Measurements from ENCODE around the gene SLC35F1.
"Not testable (repeated sequence)": the region's sequence is repeated elsewhere in the genome, so short reads cannot be mapped to it uniquely, and the experiment has no call there.

The SLC35F1 gene

DNA sequence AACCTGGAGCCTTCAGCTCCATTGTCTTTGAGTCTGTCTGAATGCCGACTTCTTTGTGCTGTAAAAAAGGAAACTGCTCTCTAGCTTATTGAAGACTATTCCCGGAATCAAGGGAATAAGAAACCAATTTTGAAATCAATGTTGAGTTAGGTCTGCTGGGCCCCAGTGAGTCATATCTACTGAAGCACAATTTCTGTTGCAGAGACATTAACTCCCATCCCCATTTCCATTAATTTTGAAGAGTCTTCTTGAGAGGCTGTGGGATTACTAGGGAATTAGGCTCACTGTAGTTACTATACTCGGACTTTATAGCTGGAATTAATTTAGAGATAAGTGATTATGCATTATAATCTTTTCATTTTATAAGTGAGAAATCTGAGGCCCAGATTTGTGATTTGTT lies 116.7 kb downstream of the SLC35F1 start:
- DNase-seq (ENCODE audit: low read depth): no peak
- H3K4me3 ChIP-seq (ENCODE audit: low read length): no peak overlapping the region
- TF ChIP-seq, protein P1, sequence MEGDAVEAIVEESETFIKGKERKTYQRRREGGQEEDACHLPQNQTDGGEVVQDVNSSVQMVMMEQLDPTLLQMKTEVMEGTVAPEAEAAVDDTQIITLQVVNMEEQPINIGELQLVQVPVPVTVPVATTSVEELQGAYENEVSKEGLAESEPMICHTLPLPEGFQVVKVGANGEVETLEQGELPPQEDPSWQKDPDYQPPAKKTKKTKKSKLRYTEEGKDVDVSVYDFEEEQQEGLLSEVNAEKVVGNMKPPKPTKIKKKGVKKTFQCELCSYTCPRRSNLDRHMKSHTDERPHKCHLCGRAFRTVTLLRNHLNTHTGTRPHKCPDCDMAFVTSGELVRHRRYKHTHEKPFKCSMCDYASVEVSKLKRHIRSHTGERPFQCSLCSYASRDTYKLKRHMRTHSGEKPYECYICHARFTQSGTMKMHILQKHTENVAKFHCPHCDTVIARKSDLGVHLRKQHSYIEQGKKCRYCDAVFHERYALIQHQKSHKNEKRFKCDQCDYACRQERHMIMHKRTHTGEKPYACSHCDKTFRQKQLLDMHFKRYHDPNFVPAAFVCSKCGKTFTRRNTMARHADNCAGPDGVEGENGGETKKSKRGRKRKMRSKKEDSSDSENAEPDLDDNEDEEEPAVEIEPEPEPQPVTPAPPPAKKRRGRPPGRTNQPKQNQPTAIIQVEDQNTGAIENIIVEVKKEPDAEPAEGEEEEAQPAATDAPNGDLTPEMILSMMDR (conservative IDR thresholded peaks at IDR 0.05; ENCODE audit: low read length): no peak

DNA sequence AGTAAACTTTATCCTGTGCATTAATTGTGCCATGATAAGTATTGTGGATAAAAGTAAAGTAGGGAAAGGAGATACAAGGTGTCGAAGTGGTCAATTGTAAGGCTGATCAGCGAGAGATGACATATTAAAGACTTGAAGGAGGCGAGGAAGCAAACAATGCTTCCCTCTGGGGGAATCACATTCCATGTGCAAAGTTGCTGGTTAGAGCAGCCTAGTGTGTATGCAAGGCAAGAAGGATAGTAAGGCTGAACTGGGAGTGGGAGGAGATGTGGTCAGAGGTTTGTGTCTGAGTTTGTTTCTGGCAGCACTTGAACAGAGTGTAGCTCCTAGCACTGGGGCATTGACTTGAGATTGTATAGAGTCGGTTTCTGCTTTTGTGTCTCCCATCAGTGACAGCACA lies 122.9 kb downstream of the SLC35F1 start:
- TF ChIP-seq, protein P1 (conservative IDR thresholded peaks at IDR 0.05; ENCODE audit: low read length): no peak
- no peak for DNase-seq (ENCODE audit: low read depth)
- H3K4me3 ChIP-seq (ENCODE audit: low read length): no peak overlapping the region

DNA sequence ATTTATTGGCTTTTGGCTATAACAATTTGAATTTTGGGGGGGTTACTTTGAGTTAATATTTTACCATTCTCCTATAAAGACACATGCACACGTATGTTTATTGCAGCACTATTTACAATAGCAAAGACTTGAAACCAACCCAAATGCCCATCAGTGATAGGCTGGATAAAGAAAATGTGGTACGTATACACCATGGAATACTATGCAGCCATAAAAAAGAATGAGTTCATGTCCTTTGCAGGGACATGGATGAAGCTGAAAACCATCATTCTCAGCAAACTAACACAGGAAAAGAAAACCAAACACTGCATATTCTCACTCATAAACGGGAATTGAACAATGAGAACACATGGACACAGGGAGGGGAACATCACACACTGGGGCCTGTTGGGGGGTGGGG lies 130.4 kb downstream of the SLC35F1 start:
- not testable (repeated sequence) for H3K4me3 ChIP-seq (ENCODE audit: low read length); DNase-seq (ENCODE audit: low read depth)

DNA sequence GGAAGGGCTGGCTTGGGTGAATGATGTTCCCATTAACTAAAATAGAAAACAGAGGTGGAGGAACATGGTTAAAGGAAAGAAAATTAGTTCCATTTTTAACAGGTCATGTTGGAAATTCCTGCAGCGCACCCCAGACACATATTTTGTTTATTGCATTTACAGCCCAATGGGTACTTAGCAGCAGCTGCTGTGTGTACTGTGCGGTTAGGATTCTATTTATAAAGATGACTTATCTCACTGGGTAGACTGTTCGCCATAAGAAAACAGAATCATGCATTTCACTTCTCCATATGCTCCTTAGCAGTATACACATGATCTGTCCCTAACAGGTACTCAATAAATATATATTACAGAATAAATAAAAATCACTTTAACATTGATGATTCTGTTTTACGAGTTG lies 135.8 kb downstream of the SLC35F1 start:
- H3K4me3 ChIP-seq (ENCODE audit: low read length): no peak overlapping the region
- DNase-seq (ENCODE audit: low read depth): no peak
- TF ChIP-seq, protein P1 (conservative IDR thresholded peaks at IDR 0.05; ENCODE audit: low read length): no peak

DNA sequence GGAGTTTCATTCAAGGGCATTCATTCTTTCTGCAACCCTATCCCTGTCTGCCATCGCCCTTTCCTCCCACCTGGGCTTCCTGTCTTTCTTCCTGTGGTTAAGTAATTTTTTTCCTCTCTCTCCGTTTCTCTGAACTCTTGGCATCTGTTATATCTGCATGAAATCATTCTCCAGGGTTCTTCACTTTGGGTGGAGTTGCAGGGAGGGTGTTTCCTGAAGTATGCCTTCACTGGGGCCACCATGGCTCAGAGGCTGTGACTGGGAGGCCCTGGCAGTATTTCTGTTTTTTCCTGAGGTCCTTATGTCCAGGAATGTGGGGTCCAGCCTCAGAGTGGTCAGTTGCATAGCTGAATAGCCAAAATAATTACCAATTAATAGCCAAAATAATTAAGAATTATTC lies 137.2 kb downstream of the SLC35F1 start:
- no peak for DNase-seq (ENCODE audit: low read depth)
- no peak overlapping the region for H3K4me3 ChIP-seq (ENCODE audit: low read length)
- TF ChIP-seq, protein P1 (conservative IDR thresholded peaks at IDR 0.05; ENCODE audit: low read length): no peak

DNA sequence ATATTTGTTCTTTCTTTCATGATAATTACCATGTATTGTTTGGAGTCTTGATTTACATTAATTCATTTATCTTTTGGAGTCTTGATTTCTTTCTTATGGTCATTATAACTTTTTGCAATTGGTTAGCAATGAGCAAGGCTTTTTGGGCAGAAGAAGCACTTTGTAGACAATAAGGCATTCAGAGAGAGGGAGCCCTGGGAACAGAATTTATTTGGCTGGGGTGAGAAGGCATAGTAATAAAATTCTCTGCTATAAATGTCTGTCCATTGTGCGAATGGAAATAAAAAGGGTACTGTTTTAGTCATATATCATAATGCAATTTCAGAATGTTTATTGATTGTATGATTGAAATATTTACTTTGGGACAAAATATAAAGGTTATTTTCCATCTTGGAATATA lies 147.0 kb downstream of the SLC35F1 start:
- TF ChIP-seq, protein P1 (conservative IDR thresholded peaks at IDR 0.05; ENCODE audit: low read length): no peak
- H3K4me3 ChIP-seq (ENCODE audit: low read length): no peak overlapping the region
- no peak for DNase-seq (ENCODE audit: low read depth)

DNA sequence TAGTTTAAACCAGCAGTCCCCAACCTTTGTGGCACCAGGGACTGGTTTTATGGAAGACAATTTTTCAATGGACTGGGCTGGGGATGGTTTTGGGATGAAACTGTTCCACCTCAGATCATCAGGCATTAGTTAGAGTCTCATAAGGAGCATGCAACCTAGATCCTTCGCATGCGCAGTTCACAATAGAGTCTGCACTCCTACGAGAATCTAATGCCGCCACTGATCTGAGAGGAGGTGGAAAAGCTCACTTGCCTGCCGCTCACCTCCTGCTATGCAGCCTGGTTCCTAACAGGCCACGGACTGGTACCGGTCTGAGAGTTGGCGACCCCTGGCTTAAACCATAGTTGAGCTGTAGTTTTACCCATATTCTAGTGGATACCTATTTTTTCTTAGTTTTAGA lies 154.6 kb downstream of the SLC35F1 start:
- no peak for DNase-seq (ENCODE audit: low read depth)
- TF ChIP-seq, protein P1 (conservative IDR thresholded peaks at IDR 0.05; ENCODE audit: low read length): no peak
- no peak overlapping the region for H3K4me3 ChIP-seq (ENCODE audit: low read length)

DNA sequence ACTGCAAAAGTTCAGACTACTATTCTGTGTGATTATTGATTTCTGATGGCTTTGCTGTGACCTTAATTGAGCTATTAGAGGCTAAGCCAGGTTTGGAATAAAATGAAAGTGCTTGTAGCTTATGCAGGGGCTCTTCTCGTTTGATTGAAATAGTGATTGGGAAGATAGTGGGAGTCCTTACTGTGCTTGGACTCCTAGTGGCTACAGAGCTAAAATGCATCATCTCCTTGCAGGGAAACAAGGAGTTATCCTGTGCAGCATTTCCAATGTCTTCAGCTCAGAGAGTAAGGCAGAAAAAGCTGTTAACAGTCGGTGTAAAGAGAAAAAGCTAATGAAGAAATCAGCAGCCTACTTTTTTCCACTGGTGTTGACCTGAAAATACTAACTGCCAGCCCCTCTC lies 173.5 kb downstream of the SLC35F1 start:
- no peak for DNase-seq (ENCODE audit: low read depth)
- TF ChIP-seq, protein P1 (conservative IDR thresholded peaks at IDR 0.05; ENCODE audit: low read length): no peak
- H3K4me3 ChIP-seq (ENCODE audit: low read length): no peak overlapping the region

All from AG10803 (cell line).